ENCODE results near the gene ZC3H7B.

GRCh38 chr22:41382098-41382578 is 80.8 kb downstream of the ZC3H7B start:
- TF ChIP-seq CTCF (IDR thresholded peaks at IDR 0.05; ENCODE audit: low read depth, low read length) (no peak), POLR2A (IDR thresholded peaks at IDR 0.05; ENCODE audit: extremely low read depth, insufficient read length) (no peak), MAX (IDR thresholded peaks at IDR 0.05; ENCODE audit: low read depth, low read length) (no peak)

Measured in NB4 (cell line).